Activated CD8-positive, alpha-beta memory T cell treated with anti-CD3 and anti-CD28 coated beads for 36 hours (primary cell): ENCODE data around the gene PERM1. TPM values are rescaled to one million over a fixed set of nuclear protein-coding genes. Genes with fewer than 3 reads are reported as not detected.

Experiments
- CTCF ChIA-PET: fragments of 350-600 bp; sonication (Branson Sonifier 250); formaldehyde crosslinking; loops from one replicate; lab custom pipeline; 2021; ENCODE audit warnings: antibody characterized with exemption; lab: Charles Lee
- POLR2A ChIA-PET: fragments of 350-600 bp; sonication (Branson Sonifier 250); formaldehyde crosslinking; loops from one replicate; lab custom pipeline; 2021; ENCODE audit warnings: antibody characterized with exemption; lab: Charles Lee
- total RNA-seq, 2 experiments: library from RNA; stranded (reverse); gene quantifications; one replicate each; pipeline ENCODE4 v1.2.3, GENCODE V29; 2021

The PERM1 gene
- total RNA-seq, 2 experiments from 2014 or later = not detected

DNA sequence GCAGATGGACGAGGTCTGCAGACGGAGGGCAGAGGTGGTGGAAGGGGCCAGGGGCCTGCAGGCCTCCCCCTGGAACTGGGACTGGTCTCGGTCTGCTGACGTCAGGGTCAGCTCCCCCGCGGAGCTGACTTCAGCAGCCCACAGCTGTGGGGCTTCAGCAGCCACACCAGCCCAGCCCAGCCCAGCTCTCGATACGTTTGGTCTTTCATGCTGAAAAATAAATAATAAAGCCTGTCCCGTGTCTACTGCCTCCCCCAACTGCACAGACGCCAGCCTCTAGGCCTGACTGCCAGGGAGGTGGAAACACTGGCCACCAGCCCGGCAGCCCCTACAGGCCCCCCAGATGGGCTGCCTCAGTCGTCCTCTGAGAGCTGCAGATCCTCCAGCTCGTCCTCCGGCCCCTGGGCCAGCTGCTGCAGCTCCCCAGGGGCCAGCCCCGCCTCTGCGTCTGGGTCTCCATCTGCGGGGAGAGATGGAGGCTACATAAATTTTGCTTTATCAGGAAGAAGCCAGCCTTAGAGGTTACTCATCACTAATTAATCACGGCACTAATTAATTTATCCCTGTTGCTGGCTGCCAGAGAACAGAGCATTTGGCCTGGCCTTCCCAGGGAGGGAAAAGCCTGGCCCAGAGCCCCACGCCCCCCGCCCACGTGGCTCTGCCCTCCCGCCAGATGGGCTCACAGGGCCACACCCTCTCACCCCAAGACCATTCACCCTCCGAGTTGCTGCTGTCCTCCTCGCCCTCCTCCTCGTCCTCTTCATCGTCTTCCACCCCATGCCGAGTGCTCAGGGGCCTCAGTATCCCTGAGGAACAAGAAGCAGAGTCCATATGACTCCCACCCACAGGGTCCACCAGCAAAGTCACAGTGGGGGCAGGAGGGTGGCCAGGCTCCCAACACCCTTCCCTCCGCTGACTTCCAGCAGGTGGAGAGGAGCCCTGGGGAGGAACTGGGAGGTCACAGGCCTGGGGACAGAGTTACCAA is 37.3 kb downstream of the PERM1 start:
- ChIA-PET POLR2A (no interaction called here), CTCF (no interaction called here)

DNA sequence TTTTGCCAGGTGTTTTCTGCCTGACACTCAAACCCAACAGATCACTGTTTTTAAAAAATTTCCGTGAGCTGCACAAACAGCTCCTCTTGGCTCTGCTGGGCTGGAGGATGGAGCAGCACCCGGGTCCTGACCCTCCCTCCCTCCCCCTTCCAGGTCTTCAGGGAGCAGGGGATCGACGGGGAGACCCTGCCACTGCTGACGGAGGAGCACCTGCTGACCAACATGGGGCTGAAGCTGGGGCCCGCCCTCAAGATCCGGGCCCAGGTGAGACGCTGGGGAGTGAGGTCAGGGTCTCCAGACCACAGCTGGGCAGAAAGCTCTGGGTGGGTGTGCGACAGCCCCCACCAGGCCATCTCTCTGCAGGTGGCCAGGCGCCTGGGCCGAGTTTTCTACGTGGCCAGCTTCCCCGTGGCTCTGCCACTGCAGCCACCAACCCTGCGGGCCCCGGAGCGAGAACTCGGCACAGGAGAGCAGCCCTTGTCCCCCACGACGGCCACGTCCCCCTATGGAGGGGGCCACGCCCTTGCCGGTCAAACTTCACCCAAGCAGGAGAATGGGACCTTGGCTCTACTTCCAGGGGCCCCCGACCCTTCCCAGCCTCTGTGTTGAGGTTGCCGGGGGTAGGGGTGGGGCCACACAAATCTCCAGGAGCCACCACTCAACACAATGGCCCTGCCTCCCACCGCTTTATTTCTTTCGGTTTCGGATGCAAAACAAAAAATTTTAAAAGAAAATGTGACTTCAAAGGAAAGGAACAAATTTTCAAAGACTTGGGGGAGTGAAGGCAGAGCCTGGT is 38.1 kb downstream of the PERM1 start:
- CTCF ChIA-PET = interaction anchor here (0.6 to 1.8 kb wide), 5 partner anchors 8 to 32 kb away, joined by 3 to 7 read pairs (median 4); partner anchors contain the start of gene NOC2L

DNA sequence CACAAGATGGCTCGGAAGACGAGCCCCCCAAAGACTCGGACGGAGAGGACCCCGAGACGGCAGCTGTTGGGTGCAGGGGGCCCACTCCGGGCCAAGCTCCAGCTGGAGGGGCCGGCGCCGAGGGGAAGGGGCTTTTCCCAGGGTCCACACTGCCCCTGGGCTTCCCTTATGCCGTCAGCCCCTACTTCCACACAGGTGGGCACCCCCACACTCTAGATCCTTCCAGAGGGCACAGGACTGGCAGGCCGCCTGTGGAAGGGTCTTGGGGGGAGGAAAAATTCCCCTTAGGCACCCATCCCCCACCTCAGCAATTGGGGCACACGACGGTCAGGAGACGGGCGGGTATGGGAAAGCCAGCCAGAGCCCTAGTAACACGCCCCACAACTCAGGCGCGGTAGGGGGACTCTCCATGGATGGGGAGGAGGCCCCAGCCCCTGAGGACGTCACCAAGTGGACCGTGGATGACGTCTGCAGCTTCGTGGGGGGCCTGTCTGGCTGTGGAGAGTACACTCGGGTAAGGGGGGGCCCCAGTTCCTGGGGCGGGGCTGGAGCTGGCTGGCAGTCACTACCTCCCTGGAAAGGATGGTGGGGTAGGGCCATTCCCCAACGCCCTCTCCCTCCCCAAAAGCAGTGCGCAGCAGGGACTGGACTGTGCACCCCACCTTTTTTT is 38.9 kb downstream of the PERM1 start:
- CTCF ChIA-PET = interaction anchor here (0.6 to 2.3 kb wide), 11 partner anchors 9 to 76 kb away, joined by 3 to 13 read pairs (median 4); partner anchors contain the start of genes NOC2L, PERM1 and PLEKHN1
- POLR2A ChIA-PET = interaction anchor here (0.6 to 0.8 kb wide), 5 partner anchors 10 to 64 kb away, joined by 3 to 10 read pairs (median 3); no protein-coding TSS in a partner anchor

More for the DNA sequence above, 38.1 kb downstream of the PERM1 start:
- POLR2A ChIA-PET = interaction anchor here (0.6 to 0.7 kb wide), 2 partner anchors 9 to 36 kb away, joined by 3 to 10 read pairs; no protein-coding TSS in a partner anchor

DNA sequence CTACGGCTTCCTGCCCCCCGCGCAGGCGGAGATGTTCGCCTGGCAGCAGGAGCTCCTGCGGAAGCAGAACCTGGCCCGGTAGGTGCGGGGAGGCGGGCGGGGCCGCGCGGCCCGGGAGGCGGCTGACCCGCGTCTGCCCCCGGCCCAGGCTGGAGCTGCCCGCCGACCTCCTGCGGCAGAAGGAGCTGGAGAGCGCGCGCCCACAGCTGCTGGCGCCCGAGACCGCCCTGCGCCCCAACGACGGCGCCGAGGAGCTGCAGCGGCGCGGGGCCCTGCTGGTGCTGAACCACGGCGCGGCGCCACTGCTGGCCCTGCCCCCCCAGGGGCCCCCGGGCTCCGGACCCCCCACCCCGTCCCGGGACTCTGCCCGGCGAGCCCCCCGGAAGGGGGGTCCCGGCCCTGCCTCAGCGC is 39.5 kb downstream of the PERM1 start:
- CTCF ChIA-PET = interaction anchor here (0.9 to 2.3 kb wide), 10 partner anchors 10 to 76 kb away, joined by 3 to 13 read pairs (median 4); partner anchors contain the start of genes NOC2L, PERM1 and PLEKHN1

DNA sequence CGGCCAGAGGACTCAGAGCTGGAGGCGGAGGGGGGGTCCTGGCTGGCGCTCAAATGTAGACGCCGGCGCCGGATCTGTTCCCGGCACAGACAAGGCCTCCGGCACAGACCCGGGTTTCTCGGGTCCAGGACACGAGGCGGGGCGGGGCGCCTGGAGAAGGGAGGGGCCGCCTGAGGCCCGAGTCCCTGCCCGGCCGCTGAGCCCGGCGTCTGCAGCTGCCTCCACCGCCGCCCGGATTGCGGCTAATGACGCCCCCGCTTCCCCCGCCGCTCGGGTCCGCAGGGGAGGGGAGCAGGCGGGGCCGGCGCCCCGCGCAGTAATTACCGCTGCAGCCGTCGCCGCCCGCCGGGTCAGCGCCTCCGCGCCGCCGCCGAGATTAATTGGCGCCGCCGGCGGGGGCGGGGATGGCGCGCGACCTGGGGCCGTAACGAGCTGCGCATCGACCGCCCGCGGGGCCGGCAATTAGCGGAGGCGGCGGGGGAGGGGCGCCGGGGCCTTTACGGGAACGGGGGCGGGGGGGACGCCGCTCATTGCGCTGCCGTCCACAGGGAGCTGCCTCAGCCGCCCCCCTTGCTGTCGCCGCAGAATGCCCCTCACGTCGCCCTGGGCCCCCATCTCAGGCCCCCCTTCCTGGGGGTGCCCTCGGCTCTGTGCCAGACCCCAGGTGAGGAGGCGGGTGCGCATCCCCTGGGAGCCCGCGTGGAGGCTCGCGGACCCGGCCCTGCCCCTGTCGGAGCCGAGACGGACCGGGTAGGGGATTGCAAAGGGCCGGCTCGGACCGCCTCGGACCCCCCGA is 40.1 kb downstream of the PERM1 start:
- CTCF ChIA-PET = interaction anchor here (0.9 to 2.7 kb wide), 12 partner anchors 11 to 181 kb away, joined by 3 to 13 read pairs (median 5); partner anchors contain the start of genes NOC2L, PERM1 and PLEKHN1
- POLR2A ChIA-PET = interaction anchor here (0.8 to 1.1 kb wide), 4 partner anchors 13 to 122 kb away, joined by 3 to 4 read pairs (median 3); no protein-coding TSS in a partner anchor

More for the DNA sequence above, 39.5 kb downstream of the PERM1 start:
- POLR2A ChIA-PET = interaction anchor here (0.8 kb wide), 2 partner anchors 19 to 37 kb away, joined by 3 to 4 read pairs; no protein-coding TSS in a partner anchor

DNA sequence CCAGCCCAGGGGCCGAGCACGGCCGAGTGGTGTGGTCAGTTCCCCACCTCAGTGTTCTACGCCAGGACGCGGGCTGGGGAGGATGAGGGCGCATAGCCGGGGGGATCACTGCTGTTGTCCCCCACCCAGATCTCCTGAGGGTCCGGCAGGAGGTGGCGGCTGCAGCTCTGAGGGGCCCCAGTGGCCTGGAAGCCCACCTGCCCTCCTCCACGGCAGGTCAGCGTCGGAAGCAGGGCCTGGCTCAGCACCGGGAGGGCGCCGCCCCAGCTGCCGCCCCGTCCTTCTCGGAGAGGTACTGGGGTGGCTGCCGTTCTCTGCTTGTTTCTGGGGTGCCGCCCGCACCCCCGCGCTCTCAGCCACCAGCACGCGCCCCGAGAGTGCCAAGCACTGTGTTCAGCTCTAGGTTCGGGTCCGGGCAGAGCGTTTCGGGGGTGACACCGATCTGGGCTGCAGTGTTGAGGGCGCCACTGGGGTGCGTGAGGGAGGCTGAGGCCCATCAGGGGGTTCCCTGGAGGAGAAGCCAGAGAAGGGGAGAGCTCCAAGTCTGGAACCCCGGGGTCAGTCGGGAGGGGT is 40.8 kb downstream of the PERM1 start:
- CTCF ChIA-PET = interaction anchor here (1.1 to 2.7 kb wide), 7 partner anchors 10 to 181 kb away, joined by 3 to 13 read pairs (median 6); partner anchors contain the start of gene PERM1

DNA sequence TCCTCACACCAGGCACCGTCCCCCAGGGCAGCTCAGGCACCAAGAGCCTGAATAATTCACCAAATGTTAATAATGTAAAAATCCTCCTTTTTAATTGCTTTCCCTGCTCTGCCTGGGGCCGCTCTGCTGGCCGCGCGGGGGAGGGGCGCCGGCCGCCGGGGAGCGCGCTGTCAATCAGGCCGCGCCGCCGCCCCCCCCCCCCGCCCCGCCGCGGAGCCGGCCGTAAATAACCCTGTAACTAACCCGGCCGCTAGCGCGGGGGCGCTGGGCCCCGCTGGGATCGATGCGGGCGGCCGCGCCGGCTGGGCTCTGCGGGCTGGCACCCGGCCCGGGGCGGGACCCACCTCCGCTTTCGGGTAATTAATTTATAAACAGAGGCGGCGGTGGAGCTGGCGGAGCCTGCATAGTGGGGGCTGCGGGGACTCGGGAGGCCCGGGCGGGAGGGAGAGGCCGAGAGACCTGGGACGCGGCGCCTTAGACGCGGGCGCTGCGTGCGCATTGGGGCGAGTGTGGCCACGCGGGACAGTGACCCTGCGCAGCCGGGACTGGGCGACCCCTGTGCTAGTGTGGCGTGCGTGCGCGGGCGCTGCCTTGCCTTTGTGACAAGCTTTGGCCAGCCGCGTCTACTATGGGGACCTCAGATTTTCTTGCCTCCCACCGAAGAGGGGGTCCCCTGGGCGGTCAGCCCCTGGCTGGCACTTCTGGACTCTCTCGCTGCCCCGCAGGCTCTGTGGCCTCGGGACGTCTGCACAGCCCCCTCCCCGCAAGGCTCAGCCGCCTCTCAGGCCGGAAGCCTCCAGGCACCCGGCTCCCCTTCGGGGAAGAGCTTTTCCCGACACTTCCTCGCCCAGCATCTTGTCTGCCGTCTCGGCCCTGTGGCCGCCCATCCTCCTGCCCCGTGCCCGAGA is 41.5 kb downstream of the PERM1 start:
- CTCF ChIA-PET = interaction anchor here (1.0 to 2.7 kb wide), 9 partner anchors 12 to 182 kb away, joined by 3 to 9 read pairs (median 4); partner anchors contain the start of genes NOC2L and PERM1

More for the DNA sequence above, 40.8 kb downstream of the PERM1 start:
- POLR2A ChIA-PET = interaction anchor here (1.0 to 1.1 kb wide), 2 partner anchors 14 to 123 kb away, joined by 3 read pairs; no protein-coding TSS in a partner anchor

DNA sequence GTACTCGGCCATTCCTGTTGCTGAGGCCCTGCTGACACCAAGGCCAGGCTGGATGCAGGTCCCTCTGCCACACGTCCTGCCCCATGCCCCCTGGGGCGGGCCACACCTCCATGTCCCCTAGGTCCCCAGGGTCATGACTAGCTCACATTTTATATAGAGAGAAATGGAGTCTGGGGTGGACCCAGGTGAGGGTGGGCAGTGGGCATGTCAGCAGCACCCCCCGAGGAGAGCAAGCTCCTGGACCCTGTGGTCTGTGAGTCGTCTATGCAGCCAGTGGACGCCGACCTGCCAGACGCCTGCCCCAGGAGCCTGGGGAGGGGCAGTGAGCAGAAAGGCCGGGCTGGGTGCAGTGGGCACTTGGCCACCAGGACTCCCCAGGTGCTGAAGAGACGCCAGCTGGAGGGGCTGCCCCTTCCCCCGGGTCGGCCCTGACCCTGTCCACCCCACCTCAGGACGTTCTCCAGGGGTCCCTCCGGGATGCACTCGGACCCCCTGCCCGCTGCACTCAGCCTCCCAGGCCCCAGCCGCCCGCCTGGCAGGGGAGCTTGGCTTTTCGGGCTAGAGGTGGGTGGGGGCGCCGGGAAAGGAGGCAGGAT is 42.3 kb downstream of the PERM1 start:
- ChIA-PET CTCF (interaction anchor here (1.0 to 2.7 kb wide), 5 partner anchors 11 to 49 kb away, joined by 3 to 7 read pairs (median 3); partner anchors contain the start of gene NOC2L), POLR2A (no interaction called here)

More for the DNA sequence above, 41.5 kb downstream of the PERM1 start:
- POLR2A ChIA-PET = interaction anchor here (1.0 to 1.1 kb wide), 2 partner anchors 14 to 123 kb away, joined by 3 read pairs; no protein-coding TSS in a partner anchor

DNA sequence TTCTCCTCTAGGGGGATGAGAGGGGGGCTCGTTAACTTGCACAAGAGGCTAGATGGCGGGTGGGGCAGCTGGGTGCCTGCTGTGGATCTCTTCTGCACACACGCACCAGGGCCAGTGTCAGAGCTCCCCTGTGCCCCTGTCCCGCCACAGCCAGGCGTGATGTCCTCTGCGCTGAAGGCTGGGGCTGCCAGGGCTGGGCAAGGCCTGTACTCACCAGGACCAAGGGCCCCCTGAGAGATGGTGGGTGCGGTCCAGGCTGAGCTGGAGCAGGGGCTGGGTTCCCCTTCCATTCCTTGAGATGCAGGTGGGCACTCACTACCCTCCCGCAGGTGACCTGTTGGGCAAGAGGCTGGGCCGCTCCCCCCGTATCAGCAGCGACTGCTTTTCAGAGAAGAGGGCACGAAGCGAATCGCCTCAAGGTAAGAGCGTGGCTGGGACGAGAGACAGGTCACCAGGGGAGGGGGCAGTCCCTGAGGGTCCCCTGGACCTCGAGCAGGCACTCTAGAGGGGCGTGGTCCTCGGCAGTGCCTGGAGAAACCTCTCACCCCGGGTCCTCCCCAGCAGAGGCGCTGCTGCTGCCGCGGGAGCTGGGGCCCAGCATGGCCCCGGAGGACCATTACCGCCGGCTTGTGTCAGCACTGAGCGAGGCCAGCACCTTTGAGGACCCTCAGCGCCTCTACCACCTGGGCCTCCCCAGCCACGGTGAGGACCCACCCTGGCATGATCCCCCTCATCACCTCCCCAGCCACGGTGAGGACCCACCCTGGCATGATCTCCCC is 43.0 kb downstream of the PERM1 start:
- CTCF ChIA-PET = interaction anchor here (1.0 to 1.6 kb wide), 4 partner anchors 11 to 49 kb away, joined by 3 to 6 read pairs (median 4); no protein-coding TSS in a partner anchor
- POLR2A ChIA-PET = no interaction called here

DNA sequence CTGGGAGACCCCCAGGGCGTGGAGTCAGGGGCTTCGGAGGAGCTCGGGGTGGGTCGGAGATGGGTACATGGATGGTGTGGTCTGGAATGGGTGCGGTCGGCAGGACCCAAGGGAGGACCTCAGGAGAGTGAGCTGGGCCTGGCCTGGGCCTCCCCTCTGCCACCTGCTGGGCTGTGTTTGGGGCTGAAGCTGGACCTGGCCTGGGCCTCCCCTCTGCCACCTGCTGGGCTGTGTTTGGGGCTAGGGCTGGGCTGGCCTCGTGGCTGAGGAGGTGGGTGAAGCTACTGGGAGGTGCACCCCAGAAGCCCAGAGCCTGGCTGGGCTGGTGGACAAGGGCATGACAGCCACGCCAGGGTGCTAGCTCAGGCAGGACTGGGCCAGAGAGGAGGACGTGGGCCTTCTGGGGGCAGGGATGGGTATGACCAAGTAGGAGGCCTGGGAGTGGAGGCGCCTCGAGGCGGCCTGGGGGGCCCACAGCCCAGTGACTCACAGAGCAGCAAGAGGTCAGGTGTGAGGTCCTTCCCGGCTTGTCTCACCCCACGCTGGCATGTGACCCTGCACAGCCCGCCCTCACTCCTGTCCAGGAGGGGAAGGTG is 43.7 kb downstream of the PERM1 start:
- ChIA-PET CTCF (interaction anchor here (1.1 to 1.6 kb wide), 3 partner anchors 10 to 33 kb away, joined by 3 to 6 read pairs (median 5); no protein-coding TSS in a partner anchor), POLR2A (interaction anchor here (0.6 kb wide), 1 partner anchor 18 kb away, joined by 3 read pairs; no protein-coding TSS in a partner anchor)

DNA sequence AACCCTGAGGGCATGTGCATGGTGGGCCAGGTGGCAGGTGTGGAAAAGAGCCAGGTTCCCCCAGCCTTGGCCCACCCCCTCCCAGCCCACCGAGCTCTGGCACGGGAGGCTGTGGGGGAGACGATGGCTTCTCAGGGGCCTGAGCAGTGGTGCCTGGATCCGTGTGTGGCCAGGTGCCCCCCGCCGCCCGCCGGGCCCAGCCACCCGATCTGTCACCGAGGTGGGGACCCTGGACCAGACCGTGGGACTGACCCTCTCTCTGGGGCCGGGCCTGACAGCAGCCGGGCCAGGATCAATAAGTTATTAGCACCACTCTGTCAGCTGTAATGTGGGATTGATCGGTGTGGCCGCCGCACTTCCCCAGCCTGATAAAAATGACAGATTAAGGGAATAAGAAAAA is 44.4 kb downstream of the PERM1 start:
- ChIA-PET CTCF (interaction anchor here (1.1 to 1.6 kb wide), 2 partner anchors 9 to 31 kb away, joined by 5 to 6 read pairs; no protein-coding TSS in a partner anchor), POLR2A (no interaction called here)

DNA sequence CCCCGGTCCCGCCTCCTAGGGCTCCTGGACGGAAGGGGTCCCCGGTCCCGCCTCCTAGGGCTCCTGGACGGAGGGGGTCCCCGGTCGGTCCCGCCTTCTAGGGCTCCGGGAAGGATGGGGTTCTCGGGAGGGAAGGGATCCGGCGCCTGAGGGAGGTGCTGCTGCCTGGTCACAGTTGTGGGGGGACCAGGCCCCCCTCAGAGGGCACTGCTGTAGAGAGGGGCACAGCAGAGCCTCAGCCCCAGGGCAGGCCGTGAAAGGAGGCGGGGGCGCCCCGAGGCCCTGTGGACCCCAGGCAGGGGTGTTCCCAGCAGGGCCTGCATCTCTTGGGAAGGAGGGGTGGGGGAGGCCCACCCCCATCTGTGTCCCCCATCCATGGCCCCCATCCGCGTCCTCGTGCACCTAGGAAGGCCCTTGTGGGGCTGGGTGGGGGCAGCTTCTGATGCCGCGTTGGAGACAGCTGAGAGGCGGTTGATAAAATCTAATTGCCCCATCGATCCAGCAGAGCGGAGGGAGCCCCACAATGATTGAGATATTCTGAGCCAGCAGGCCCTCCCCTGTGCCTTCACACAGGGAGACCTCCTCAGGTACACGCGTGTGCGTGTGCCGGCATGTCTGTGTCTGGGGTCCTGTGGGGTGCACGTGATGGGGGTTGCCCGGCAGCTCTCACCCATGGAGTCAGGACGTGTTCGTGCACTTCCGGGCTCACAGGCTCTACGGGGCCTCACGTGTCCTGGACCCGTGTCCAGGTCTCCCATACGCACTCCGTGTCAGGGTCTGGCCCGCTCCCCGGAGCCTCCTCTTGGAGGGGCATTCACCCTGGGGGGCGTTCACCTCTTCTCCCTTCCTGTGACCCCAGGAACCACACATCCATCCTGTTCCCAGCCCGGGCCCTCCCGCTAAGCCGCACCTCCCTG is 45.3 kb downstream of the PERM1 start:
- POLR2A ChIA-PET = no interaction called here
- CTCF ChIA-PET = no interaction called here

DNA sequence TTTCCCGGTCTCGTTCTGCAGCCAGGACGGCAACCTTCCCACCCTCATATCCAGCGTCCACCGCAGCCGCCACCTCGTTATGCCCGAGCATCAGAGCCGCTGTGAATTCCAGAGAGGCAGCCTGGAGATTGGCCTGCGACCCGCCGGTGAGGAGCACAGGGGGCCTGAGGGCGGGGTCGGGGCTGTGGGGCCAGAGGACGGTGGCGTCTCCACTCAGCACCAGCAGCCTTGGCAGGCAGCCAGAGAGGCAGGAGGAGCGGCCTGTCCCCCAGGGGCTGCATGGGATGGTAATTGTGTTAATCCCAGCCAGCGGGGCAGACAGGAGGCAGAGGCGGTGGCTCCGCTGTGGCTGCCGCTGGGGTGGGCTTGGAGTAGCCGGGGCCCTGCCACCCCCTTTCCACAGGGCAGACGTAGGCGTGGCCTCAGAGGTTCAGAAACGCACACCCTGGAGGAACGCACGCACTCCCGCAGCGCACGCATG is 46.1 kb downstream of the PERM1 start:
- CTCF ChIA-PET = no interaction called here
- POLR2A ChIA-PET = no interaction called here
